Measurements from ENCODE around the gene ZNF267. TPM values are rescaled to one million over a fixed set of nuclear protein-coding genes. Genes with fewer than 3 reads are reported as not detected.

ZNF267 gene
- total and polyA plus RNA-seq, 2 of the 8 experiments (the other 6 are each of a cell fraction or from before 2014, with no cell fraction given): 5.5 to 28.3 TPM

DNA sequence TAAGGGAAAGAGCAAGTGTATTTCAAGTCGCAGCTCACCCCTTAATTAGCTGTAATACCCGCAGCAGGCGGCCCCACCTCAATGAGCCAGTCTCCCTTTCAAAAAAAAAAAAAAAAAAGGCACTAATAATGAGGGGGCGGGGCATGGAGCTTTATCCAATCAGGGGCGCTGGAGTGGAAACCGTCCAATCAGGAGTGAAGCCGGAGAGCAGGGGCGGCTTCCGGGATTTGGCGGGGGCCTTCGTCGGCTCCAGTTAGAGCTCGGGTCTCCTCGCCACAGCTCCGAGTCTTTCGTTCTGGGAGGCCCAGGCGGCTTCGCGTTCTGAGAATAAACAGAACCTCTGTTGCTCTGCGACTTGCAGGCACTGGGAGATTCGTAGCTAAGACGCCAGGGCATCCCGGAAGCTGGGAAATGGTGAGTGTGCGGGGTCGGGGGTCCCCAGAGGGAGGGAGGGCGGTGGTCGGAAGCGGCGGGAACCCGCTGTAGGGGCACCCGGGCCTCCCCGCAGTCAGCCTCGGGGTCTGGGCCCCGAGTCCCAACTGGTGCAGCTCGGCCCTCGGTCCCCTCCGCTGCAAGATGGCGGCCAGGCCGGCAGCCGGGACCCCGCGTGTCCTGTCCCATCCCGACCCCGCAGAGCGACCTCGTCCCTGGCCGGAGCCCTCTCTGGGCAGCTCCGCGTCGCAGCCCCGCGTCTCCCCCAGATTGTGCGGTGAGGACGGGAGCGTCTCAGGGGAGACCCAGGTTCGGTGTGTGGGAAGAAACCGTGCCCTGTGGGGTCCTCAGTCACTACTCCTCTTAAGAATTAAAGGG lies at the start of gene ZNF267 (continued):
- TF ChIP-seq, protein P1, sequence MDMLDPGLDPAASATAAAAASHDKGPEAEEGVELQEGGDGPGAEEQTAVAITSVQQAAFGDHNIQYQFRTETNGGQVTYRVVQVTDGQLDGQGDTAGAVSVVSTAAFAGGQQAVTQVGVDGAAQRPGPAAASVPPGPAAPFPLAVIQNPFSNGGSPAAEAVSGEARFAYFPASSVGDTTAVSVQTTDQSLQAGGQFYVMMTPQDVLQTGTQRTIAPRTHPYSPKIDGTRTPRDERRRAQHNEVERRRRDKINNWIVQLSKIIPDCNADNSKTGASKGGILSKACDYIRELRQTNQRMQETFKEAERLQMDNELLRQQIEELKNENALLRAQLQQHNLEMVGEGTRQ (IDR thresholded peaks at IDR 0.05; ENCODE audit: low read length): no peak
- TF ChIP-seq CREB1 (IDR thresholded peaks at IDR 0.05): no peak
- TF ChIP-seq TBP (IDR thresholded peaks at IDR 0.05; ENCODE audit: low read depth, low read length): peak; percentile 84
- no peak for TF ChIP-seq CBX5 (IDR thresholded peaks at IDR 0.05; ENCODE audit: low read depth, low read length)
- no peak for TF ChIP-seq CBX8 (IDR thresholded peaks at IDR 0.05; ENCODE audit: borderline replicate concordance, low read depth, low read length)
- TF ChIP-seq JUND (IDR thresholded peaks at IDR 0.05; ENCODE audit: low read length): no peak
- no peak for TF ChIP-seq EGR1 (IDR thresholded peaks at IDR 0.05; ENCODE audit: borderline replicate concordance, low read depth, low read length)
- peak; percentile 16 for TF ChIP-seq TAF7 (optimal IDR thresholded peaks at IDR 0.05; ENCODE audit: borderline replicate concordance, low read depth, low read length)
- TF ChIP-seq HDAC2 (IDR thresholded peaks at IDR 0.05; ENCODE audit: borderline replicate concordance in 1 of 2, low read depth in 2 of 2, low read length in 2 of 2): 0 out of 4 replicates have a peak, but pooled peaks of 1 of the 2 experiments have one; percentile 29
- no peak for TF ChIP-seq NRF1 (IDR thresholded peaks at IDR 0.05; ENCODE audit: low read depth, low read length)
- no peak for TF ChIP-seq CEBPB (IDR thresholded peaks at IDR 0.05; ENCODE audit: low read depth, low read length)
- peak; percentile 92 for TF ChIP-seq SP1 (IDR thresholded peaks at IDR 0.05; ENCODE audit: low read depth, low read length)
- TF ChIP-seq SIRT6 (IDR thresholded peaks at IDR 0.05; ENCODE audit: low read length): no peak
- TF ChIP-seq CTCF (IDR thresholded peaks at IDR 0.05; ENCODE audit: control extremely low read depth in 1 of 3, insufficient read depth in 1 of 3, low read depth in 1 of 3, low read length in 3 of 3): no peak
- TF ChIP-seq KDM4A (IDR thresholded peaks at IDR 0.05; ENCODE audit: low read depth, low read length, severe bottlenecking): peak; percentile 71
- peak; percentile 68 for TF ChIP-seq ASH2L (IDR thresholded peaks at IDR 0.05; ENCODE audit: low read length)
- TF ChIP-seq RNF2 (IDR thresholded peaks at IDR 0.05; ENCODE audit: borderline replicate concordance, low read depth, low read length, missing control alignments, poor library complexity, severe bottlenecking): no peak
- TF ChIP-seq POU5F1 (IDR thresholded peaks at IDR 0.05; ENCODE audit: low read depth, low read length): no peak
- no peak; the same call in 1 of the 2 replicates for TF ChIP-seq RBBP5 (IDR thresholded peaks at IDR 0.05; ENCODE audit: borderline replicate concordance, low read depth, low read length)
- peak; percentile 93 for TF ChIP-seq YY1 (IDR thresholded peaks at IDR 0.05; ENCODE audit: low read depth, low read length)
- no peak for TF ChIP-seq TCF12 (IDR thresholded peaks at IDR 0.05; ENCODE audit: low read depth, low read length)
